Raji (cell line): ENCODE measurements around the gene NTRK1.

Experiments used
- POLR2A ChIP-seq: IDR thresholded peaks from 2 replicates; pipeline ENCODE4 v1.6.1; 2011; ENCODE audit warnings: low read depth, low read length, control low read depth; ENCODE audit not compliant: insufficient read depth

Gene NTRK1

GRCh38 chr1:156845055-156845952 lies 15.4 kb upstream of the NTRK1 start:
- no peak for TF ChIP-seq POLR2A

- no peak for TF ChIP-seq POLR2A
Measured at GRCh38 chr1:156845953-156846545, 14.6 kb upstream of the NTRK1 start.

GRCh38 chr1:156846643-156847042 lies 14.0 kb upstream of the NTRK1 start:
- TF ChIP-seq POLR2A: no peak

GRCh38 chr1:156847591-156848460 lies 12.8 kb upstream of the NTRK1 start:
- TF ChIP-seq POLR2A: no peak

GRCh38 chr1:156848461-156849150 lies 12.1 kb upstream of the NTRK1 start:
- no peak for TF ChIP-seq POLR2A

GRCh38 chr1:156849151-156849496 lies 11.5 kb upstream of the NTRK1 start:
- no peak for TF ChIP-seq POLR2A

GRCh38 chr1:156851779-156852417 lies 8.8 kb upstream of the NTRK1 start:
- TF ChIP-seq POLR2A: no peak

GRCh38 chr1:156852418-156852874 lies 8.2 kb upstream of the NTRK1 start:
- no peak for TF ChIP-seq POLR2A

GRCh38 chr1:156853761-156854160 lies 6.9 kb upstream of the NTRK1 start:
- no peak for TF ChIP-seq POLR2A

GRCh38 chr1:156854634-156855033 lies 6.0 kb upstream of the NTRK1 start:
- TF ChIP-seq POLR2A: no peak

GRCh38 chr1:156856282-156856785 lies 4.3 kb upstream of the NTRK1 start:
- no peak for TF ChIP-seq POLR2A

- TF ChIP-seq POLR2A: no peak
Measured at GRCh38 chr1:156857532-156857931, 3.1 kb upstream of the NTRK1 start.

GRCh38 chr1:156858555-156858956 lies 2.1 kb upstream of the NTRK1 start:
- no peak for TF ChIP-seq POLR2A

- no peak for TF ChIP-seq POLR2A
Measured at GRCh38 chr1:156858959-156859522, 1.6 kb upstream of the NTRK1 start, which contains the start of gene INSRR. TSS of gene INSRR (minus strand) at chr1:156859117. CDS start at chr1:156858621, 496 bp downstream.

GRCh38 chr1:156859523-156860112 lies 1.0 kb upstream of the NTRK1 start:
- TF ChIP-seq POLR2A: no peak
